OCI-LY7 (cell line): ENCODE results near the gene IGSF3. TPM values are rescaled to one million over a fixed set of nuclear protein-coding genes. Genes with fewer than 3 reads are reported as not detected.

Experiments
- BruUV-seq: library from RNA; stranded (reverse); fragments of 400-500 nt; replicated peaks from 2 replicates; lab custom pipeline; 2021; lab: Mats Ljungman, UMichigan
- CTCF ChIA-PET: fragments of 300-600 bp; sonication (Branson Sonifier 250); formaldehyde crosslinking; loops from one replicate; lab custom pipeline; 2022; ENCODE audit warnings: antibody characterized with exemption; ENCODE audit not compliant: unreplicated experiment; lab: Charles Lee
- POLR2A ChIA-PET: fragments of 300-600 bp; sonication (Branson Sonifier 250); formaldehyde crosslinking; loops from one replicate; lab custom pipeline; 2022; ENCODE audit warnings: antibody characterized with exemption; lab: Charles Lee
- DNase-seq: peaks from one replicate; pipeline ENCODE4 v3.0.0-alpha.2; 2015; ENCODE audit warnings: low spot score
- H2AFZ ChIP-seq: fragments of 200-600 bp; sonication (generic), shearing (Covaris generic); 2 replicates; pipeline ENCODE4 v1.6.1; 2014; ENCODE audit warnings: mild to moderate bottlenecking, antibody characterized with exemption, low read length, moderate library complexity
- H3K27ac ChIP-seq: fragments of 200-600 bp; sonication (generic); 2 replicates; pipeline ENCODE4 v1.5.1; 2014; ENCODE audit warnings: mixed run types, low read depth, mild to moderate bottlenecking, moderate library complexity, low read length, inconsistent platforms; ENCODE audit not compliant: poor library complexity, severe bottlenecking
- H3K36me3 ChIP-seq: fragments of 200-600 bp; sonication (generic); 2 replicates; pipeline ENCODE4 v1.6.1; 2014; ENCODE audit warnings: mild to moderate bottlenecking, antibody characterized with exemption, low read length, moderate library complexity, mixed read lengths; ENCODE audit not compliant: insufficient read depth
- H3K4me1 ChIP-seq: fragments of 200-600 bp; sonication (generic); 2 replicates; pipeline ENCODE4 v1.5.1; 2014; ENCODE audit warnings: mild to moderate bottlenecking, low read length; ENCODE audit not compliant: insufficient read depth, poor library complexity, severe bottlenecking
- H3K4me2 ChIP-seq: fragments of 200-600 bp; sonication (generic); 2 replicates; pipeline ENCODE4 v1.6.1; 2014; ENCODE audit warnings: mild to moderate bottlenecking, low read length
- H3K4me3 ChIP-seq: fragments of 200-600 bp; sonication (generic); 2 replicates; pipeline ENCODE4 v1.5.1; 2014; ENCODE audit warnings: mild to moderate bottlenecking, low read depth, low read length; ENCODE audit not compliant: poor library complexity, severe bottlenecking
- H3K79me2 ChIP-seq: fragments of 200-600 bp; sonication (generic); 2 replicates; pipeline ENCODE4 v1.6.1; 2016; ENCODE audit warnings: low read depth, mild to moderate bottlenecking, low read length, moderate library complexity, mixed read lengths; ENCODE audit not compliant: insufficient read depth
- H3K9me2 ChIP-seq: fragments of 200-600 bp; sonication (generic); 2 replicates; pipeline ENCODE4 v1.6.1; 2016; ENCODE audit warnings: mild to moderate bottlenecking, low read length, mixed read lengths; ENCODE audit not compliant: insufficient read depth
- H3K9me3 ChIP-seq: fragments of 200-600 bp; sonication (generic); 2 replicates; pipeline ENCODE4 v1.6.1; 2014; ENCODE audit warnings: mild to moderate bottlenecking, mixed run types, low read length, mixed read lengths
- H4K20me1 ChIP-seq: fragments of 200-600 bp; sonication (generic); 2 replicates; pipeline ENCODE4 v1.6.1; 2014; ENCODE audit warnings: mild to moderate bottlenecking, antibody characterized with exemption, low read length, moderate library complexity, mixed read lengths; ENCODE audit not compliant: insufficient read depth
- EZH2phosphoT487 ChIP-seq: fragments of 200-600 bp; sonication (generic); IDR thresholded peaks from 2 replicates; pipeline ENCODE4 v1.6.1; 2018; ENCODE audit warnings: low read depth, borderline replicate concordance, mild to moderate bottlenecking, mixed run types, antibody characterized with exemption, low read length, moderate library complexity, mixed read lengths
- intact Hi-C: fragments of 100-400 bp; cut with micrococcal nuclease; formaldehyde crosslinking; loops from one replicate; pipeline ENCODE4 v1.10.0; 2022; ENCODE audit not compliant: unreplicated experiment
- total RNA-seq, 2 experiments: library from RNA; depleted of rRNA in 1 of 2; stranded (reverse); fragments of >200 nt in 1 of 2; shearing (Covaris generic) in 1 of 2; gene quantifications; 2 replicates each; pipeline ENCODE4 v1.2.3, GENCODE V29; 2014 to 2022
- TF ChIP-seq, protein P1 (sequence below): fragments of 200-600 bp; sonication (generic); conservative IDR thresholded peaks from 2 replicates; pipeline ENCODE4 v1.5.1; 2014; ENCODE audit warnings: mild to moderate bottlenecking, antibody characterized with exemption, low read length, moderate library complexity, mixed read lengths

IGSF3 gene
- total RNA-seq, 2 experiments from 2014 or later, result not detected

DNA sequence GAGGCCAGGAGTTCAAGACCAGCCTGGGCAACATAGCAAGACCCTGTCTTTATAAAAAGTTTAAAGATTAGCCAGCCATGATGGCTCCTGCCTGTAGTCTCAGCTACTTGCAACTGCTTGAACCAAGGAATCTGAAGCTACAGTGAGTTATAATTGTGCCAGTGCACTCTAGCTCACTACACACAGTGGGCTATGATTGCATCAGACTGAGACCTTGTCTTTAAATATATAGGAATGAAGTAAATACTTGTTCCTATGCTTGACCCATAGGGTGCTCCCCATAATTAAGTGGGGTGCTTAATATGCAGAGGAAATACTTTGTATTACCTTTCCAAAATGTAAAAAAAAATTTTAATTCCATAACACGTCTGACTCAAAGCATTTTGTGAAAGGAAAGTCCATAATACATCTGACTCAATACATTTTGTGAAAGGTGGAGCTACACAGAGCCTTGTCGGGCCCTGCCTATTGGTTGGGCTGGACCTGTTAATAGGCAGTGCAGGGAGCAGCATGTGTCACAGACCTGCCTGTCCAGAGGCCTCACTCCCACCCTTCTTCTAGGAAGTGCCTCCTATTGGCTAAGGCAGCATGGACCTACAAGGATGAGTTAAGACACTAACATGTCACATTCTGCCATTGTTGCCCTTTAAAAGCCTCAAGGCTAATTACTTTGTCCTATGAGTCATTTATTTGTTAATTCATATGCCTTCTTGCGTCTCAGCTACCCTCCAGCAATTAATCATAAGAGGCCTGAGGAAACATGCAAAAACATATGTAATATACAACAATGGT lies 130.3 kb downstream of the IGSF3 start:
- Histone ChIP-seq H3K79me2 (no peaks in the 10 kb centered on the region), H3K27ac (no peak overlapping the region), H3K9me3 (no peaks in the 10 kb centered on the region), H3K4me3 (no peak overlapping the region), H2AFZ (no peak overlapping the region), H3K4me1 (peaks cover 9% of the 10 kb centered on the region), H3K36me3 (no peaks in the 10 kb centered on the region), H3K4me2 (no peak overlapping the region), H4K20me1 (no peaks in the 10 kb centered on the region), H3K9me2 (no peaks in the 10 kb centered on the region)
- ChIA-PET CTCF (no interaction called here), POLR2A (interaction anchor here (0.5 kb wide), 1 partner anchor 360 kb away, joined by 3 read pairs; no protein-coding TSS in a partner anchor)
- no TSS peak for BruUV-seq
- intact Hi-C loops, result no loop called here
- DNase-seq, result no peak
- TF ChIP-seq, protein P1, sequence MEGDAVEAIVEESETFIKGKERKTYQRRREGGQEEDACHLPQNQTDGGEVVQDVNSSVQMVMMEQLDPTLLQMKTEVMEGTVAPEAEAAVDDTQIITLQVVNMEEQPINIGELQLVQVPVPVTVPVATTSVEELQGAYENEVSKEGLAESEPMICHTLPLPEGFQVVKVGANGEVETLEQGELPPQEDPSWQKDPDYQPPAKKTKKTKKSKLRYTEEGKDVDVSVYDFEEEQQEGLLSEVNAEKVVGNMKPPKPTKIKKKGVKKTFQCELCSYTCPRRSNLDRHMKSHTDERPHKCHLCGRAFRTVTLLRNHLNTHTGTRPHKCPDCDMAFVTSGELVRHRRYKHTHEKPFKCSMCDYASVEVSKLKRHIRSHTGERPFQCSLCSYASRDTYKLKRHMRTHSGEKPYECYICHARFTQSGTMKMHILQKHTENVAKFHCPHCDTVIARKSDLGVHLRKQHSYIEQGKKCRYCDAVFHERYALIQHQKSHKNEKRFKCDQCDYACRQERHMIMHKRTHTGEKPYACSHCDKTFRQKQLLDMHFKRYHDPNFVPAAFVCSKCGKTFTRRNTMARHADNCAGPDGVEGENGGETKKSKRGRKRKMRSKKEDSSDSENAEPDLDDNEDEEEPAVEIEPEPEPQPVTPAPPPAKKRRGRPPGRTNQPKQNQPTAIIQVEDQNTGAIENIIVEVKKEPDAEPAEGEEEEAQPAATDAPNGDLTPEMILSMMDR, result no peak
- no peak for TF ChIP-seq EZH2phosphoT487

DNA sequence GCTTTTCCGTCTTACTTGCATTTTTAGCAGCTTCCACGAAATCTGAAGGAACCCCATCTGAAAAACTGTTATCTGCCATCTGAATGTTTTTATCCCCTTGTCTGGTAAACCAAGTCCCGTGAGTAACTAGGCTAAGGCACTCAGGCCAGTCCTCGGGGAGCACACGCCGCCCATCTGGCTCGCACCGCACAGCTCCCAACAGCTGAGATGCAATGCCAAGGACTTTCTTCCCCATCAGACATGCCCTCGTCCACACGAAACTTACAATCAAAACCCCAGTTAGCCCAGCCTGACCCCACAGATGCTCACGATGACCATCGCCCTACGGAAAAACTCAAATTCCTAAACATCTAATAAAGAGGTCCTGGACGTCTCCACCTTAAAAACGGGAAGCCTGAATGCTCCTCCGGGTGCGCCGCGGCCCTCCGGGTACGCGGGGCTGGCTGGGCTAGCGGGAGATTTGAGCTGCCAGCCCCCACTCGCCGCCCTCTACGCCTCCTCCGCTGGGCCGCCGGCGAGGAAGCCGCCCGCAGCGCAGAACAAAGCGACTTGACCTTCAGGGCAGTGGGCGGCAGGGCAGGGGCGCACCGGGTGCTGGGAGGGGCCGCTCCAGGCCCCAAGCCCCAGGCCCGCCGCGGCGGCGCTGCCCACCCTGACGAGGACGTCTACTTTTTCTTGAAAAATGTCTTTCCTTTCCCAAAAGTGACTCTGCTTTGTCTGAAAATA lies 133.4 kb downstream of the IGSF3 start:
- ChIA-PET POLR2A (no interaction called here), CTCF (no interaction called here)
- Histone ChIP-seq H3K4me2 (no peak overlapping the region), H3K4me1 (no peaks in the 10 kb centered on the region), H3K9me3 (no peaks in the 10 kb centered on the region), H3K9me2 (no peaks in the 10 kb centered on the region), H3K27ac (no peak overlapping the region), H3K79me2 (no peaks in the 10 kb centered on the region), H3K36me3 (no peaks in the 10 kb centered on the region), H3K4me3 (no peak overlapping the region), H2AFZ (no peak overlapping the region), H4K20me1 (no peaks in the 10 kb centered on the region)
- BruUV-seq, result no TSS peak
- TF ChIP-seq EZH2phosphoT487, result no peak
- TF ChIP-seq, protein P1, result no peak
- DNase-seq, result no peak
- intact Hi-C loops, result no loop called here
